Measurements from ENCODE around the gene ATP8B4.

- TF ChIP-seq CTCF (IDR thresholded peaks at IDR 0.05) (no peak), POLR2A (IDR thresholded peaks at IDR 0.05) (no peak)
Observed at GRCh38 chr15:49875392-49875791, 243.6 kb downstream of the ATP8B4 start.

All from testis (tissue), 2 donors.